HUDEP-2 (cell line): Measurements from ENCODE around the gene LILRA1.
"Not testable (repeated sequence)": the region's sequence is repeated elsewhere in the genome, so short reads cannot be mapped to it uniquely, and the experiment has no call there.

ENCODE experiments used
- DNase-seq, 76 experiments: peaks; one replicate each; lab custom pipeline; 2025; ENCODE audit not compliant: unreplicated experiment in 76 of 76; lab: John Stamatoyannopoulos, UW

The LILRA1 gene

DNA sequence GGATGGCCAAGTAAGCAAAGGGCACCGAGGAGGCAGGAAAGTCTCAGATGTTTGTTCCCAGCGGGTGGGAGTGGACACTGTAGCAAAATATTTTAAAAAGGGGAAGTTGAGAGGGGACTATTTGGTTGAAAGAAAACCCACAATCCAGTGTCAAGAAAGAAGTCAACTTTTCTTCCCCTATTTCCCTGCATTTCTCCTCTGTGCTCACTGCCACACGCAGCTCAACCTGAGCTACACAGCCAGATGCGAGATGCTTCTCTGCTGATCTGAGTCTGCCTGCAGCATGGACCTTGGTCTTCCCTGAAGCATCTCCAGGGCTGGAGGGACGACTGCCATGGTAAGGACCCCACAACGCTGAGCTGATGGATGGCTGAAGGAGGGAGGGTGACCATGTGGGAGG, at the start of gene LILRA1:
Gene LILRA1, plus strand, starts transcription at position 188 of the 400 bp plus-strand sequence. CDS start 613 bp downstream, outside the sequence.
- DNase-seq = not testable (repeated sequence)

GRCh38 chr19:54548806-54549205, 44.6 kb upstream of the LILRA1 start:
- DNase-seq = no peak

DNA sequence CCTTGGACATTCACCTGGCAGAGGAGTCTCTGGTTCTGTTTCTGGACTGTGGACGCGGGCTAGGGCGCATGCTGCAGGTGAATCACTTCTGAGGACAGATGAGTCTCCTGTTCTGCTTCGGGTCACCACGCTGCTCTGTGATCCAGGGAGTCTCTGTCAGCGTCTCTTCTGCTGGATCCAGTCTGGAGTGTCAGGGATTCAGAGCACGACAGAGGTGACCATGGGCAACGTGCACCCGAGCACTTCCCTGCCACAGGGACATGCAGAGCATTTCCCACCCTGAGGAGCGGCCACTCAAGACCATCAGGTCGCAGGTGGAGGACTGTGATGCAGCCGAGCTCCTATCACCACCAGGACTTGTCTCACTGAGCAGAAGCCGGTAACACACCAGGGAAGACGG, 44.2 kb upstream of the LILRA1 start:
- DNase-seq = no peak

DNA sequence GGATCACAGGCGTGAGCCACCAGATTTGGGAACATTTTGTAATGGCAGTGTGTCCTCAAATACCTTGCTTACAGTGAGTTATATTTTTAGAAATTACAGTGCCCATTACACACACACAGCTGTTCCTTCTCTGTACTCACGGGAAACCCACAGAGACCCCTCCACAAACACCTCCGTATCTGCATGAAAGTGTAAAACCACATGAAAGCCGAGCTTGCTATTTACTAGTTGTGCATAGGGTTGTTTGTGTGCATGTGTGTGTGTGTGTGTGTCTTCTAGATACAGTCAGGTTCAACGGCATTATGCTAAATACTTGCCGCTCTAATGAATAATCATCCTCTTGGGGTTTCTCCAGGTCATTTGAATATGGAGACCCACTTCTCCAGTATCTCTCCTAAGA, 42.1 kb upstream of the LILRA1 start:
- no peak for DNase-seq

GRCh38 chr19:54551950-54552912, 41.2 kb upstream of the LILRA1 start:
- DNase-seq = no peak

DNA sequence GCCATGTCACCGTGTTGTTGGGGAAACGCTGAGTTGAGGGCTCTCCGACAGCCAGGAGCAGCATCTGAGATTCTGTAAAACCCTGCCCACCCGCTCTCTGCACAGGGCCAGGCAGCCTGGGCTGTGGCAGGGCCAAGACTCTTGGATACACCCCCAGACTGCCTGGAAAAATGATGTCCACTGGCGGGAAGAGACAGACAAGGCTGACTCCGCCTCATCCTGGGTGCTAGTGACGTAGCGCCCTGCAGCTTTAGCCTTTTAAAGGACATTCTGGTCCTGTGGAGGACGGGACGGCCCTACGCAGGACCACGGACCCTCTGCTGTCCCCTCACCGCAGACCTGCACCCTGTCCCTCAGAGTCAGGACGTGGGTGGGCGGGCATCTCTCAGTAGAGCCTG, 40.5 kb upstream of the LILRA1 start:
- no peak for DNase-seq

- no peak for DNase-seq
These were observed 39.4 kb upstream of the LILRA1 start for GRCh38 chr19:54554006-54554405.

- no peak for DNase-seq
These were observed 38.5 kb upstream of the LILRA1 start for GRCh38 chr19:54554896-54555295.

GRCh38 chr19:54556194-54556593, 37.2 kb upstream of the LILRA1 start:
- no peak for DNase-seq

DNA sequence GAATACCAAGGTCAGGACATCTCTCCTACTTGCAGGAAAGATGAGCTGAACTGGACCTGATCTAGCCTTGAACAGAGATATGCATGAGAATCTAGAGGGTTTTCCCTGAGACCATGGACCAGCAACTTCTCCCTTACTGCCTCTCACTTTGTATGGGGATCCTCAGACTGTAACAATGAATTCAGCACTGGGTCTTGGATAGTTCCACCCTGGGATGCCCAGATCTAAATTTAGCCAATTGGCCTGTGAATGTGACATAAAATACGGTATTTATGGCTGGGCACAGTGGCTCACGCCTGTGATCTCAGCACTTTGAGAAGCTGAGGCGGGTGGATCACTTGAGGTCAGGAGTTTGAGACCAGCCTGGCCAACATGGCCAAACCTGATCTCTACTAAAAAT, 35.1 kb upstream of the LILRA1 start:
- DNase-seq = no peak

GRCh38 chr19:54560881-54561385, 32.5 kb upstream of the LILRA1 start:
- no peak for DNase-seq

- DNase-seq = no peak
These were observed 31.6 kb upstream of the LILRA1 start for GRCh38 chr19:54561840-54562239.

- not testable (repeated sequence) for DNase-seq
These were observed 30.2 kb upstream of the LILRA1 start for GRCh38 chr19:54563206-54563605.

DNA sequence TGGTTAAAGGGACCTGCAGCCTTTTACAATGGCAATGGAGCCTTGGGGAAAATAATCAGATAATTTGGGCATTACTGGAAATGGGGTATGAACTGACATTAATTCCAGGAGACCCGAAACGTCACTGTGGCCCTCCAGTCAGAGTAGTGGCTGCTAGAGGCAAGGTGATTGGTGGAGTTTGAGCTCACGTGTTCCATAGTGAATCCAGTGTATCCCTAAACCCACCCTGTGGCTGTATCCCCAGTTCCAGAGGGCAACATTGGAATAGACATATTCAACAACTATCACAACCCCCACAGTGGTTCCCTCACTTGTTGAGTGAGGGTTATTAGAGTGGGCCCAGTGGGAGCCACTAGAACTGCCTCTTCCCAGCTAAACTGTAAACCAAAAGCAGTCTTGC, 23.1 kb upstream of the LILRA1 start:
- no peak for DNase-seq

DNA sequence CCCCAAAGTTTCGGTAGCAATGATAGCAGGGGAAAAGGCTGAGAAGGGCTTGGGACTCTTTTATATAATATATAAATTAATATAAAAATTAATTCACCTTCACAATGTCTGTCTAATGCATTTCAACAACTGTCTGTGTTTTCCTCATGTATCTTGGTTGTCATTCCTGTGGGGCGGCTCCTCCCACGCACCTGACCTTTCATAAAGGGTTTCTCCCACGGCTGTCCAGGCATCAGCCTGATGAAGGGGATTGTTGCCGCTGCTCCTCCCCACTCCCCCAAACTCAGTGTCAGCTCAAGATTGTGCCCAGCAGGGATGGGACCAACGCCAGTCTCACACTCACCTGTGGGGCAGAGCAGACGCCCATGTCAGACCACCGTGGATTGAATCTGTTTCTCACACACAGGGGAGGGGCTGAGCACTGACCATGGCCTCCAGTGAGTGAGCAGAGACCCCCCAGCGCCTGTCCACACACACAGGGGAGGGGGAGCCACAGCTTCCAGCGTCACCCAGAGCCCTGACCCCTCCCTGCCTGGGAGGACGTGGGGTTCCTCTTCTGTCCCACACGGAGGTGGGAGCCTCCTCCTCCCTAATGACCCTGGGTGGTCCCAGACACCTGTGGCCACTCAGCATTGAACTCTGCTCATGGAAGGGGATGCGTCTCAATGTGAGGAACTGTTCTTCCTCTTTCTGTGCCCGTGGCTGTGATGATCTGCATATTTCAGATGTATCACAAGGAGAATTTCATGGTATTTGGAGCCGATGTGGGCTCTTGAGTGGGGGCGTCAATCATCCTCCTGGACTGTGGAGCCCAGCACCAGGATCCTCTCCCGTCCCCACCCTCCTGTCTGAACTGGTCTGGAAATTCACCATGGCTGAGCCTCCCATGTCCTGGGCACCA, 21.5 kb upstream of the LILRA1 start:
- not testable (repeated sequence) for DNase-seq

DNA sequence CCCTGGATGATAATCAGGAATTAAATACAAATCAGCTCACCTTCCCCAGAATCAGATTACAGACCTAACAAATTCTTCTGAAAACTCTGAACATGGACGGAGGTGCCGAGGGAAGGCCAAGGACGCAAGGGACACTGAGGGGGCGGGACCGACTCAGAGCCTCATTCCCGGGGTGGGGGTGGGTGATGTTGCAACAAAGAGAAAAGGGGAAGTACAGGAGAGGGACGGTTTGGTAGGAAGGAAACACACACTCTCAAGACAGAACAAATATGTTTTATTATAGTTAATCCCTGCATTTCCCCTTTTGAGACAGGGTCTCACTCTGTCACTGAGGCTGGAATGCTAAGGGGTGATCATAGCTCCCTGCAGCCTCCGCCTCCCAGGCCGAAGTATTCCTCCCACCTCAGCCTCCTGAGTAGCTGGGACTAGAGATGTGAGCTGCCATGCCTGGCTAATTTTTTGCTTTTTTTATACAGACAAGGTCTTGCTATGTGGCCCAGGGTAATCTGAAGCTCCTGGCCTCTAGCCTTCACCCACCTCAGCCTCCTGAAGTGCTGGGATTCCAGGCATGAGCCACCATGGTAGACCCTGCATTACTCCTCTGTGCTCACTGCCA, 20.6 kb upstream of the LILRA1 start:
- DNase-seq = no peak

DNA sequence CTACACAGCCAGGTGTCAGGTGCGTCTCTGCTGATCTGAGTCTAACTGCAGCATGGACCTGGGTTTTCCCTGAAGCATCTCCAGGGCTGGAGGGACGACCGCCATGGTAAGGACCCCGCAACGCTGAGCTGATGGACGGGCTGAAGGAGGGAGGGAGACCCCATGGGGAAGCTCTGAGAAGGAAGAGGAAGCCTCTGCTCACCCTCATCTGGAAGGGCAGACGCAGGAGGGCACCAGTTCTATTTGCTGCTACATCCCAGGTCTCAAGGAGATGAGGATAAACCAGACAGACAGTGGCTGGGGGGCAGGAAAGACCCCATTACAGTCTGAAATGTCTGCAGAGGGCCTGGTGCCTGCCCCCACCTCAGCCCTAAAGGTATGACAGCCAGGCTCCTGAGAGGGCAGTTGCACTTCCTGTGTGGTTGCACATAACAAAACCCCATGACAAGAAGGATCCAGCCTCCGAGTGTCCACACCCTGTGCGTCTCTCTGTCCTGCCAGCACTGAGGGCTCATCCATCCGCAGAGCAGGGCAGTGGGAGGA, 20.0 kb upstream of the LILRA1 start, which contains the start of gene LILRA2:
Gene LILRA2, plus strand, starts transcription at position 461 of the 543 bp plus-strand sequence. CDS start 89 bp downstream, outside the sequence.
- DNase-seq = no peak

DNA sequence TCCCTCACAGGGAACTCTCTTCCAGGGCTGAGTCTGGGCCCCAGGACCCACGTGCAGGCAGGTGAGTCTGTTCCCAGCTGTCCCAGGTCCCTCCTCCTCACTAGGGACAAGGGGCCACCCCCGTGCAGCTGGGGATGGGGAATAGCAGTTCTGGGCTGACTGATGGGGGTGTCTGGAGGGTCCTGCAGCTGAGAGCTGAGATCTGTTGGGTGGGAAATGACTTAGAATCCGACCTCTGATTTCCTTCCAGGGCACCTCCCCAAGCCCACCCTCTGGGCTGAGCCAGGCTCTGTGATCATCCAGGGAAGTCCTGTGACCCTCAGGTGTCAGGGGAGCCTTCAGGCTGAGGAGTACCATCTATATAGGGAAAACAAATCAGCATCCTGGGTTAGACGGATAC, 19.4 kb upstream of the LILRA1 start:
- no peak for DNase-seq

DNA sequence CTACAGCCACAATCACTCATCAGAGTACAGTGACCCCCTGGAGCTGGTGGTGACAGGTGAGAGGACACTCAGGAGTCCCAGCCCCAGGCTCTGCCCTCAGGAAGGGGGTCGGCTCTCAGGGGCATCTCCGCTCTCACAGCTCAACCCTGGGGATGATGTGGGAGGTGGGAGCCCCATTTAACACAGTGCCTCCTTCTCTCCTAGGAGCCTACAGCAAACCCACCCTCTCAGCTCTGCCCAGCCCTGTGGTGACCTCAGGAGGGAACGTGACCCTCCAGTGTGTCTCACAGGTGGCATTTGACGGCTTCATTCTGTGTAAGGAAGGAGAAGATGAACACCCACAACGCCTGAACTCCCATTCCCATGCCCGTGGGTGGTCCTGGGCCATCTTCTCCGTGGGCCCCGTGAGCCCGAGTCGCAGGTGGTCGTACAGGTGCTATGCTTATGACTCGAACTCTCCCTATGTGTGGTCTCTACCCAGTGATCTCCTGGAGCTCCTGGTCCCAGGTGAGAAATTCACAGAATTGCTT, 18.8 kb upstream of the LILRA1 start:
- DNase-seq = no peak

DNA sequence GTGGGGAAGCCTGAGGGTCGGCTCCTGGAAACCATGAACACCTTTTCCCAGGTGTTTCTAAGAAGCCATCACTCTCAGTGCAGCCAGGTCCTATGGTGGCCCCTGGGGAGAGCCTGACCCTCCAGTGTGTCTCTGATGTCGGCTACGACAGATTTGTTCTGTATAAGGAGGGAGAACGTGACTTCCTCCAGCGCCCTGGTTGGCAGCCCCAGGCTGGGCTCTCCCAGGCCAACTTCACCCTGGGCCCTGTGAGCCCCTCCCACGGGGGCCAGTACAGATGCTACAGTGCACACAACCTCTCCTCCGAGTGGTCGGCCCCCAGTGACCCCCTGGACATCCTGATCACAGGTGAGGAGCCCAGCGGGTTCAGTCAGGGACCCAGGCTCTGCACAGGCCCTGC, 18.2 kb upstream of the LILRA1 start:
- not testable (repeated sequence) for DNase-seq
